GM12874 (cell line): ENCODE measurements around the gene KRT71.

Experiments used
- CTCF ChIP-seq: IDR thresholded peaks from 2 replicates; pipeline ENCODE4 v1.5.1; 2011; ENCODE audit warnings: low read depth, mild to moderate bottlenecking, control low read depth, low read length, moderate library complexity; ENCODE audit not compliant: insufficient read depth

KRT71 gene

GRCh38 chr12:52575948-52576347 lies 23.0 kb upstream of the KRT71 start:
- TF ChIP-seq CTCF: no peak

- no peak for TF ChIP-seq CTCF
Measured at GRCh38 chr12:52575256-52575655, 22.3 kb upstream of the KRT71 start.

- no peak for TF ChIP-seq CTCF
Measured at GRCh38 chr12:52573743-52574142, 20.8 kb upstream of the KRT71 start, which contains the start of gene KRT74. TSS of gene KRT74 (minus strand) at chr12:52573843. CDS start at chr12:52573777, 66 bp downstream.

- TF ChIP-seq CTCF: no peak
Measured at GRCh38 chr12:52573306-52573705, 20.4 kb upstream of the KRT71 start.

GRCh38 chr12:52570511-52570910 lies 17.6 kb upstream of the KRT71 start:
- no peak for TF ChIP-seq CTCF

GRCh38 chr12:52568111-52568510 lies 15.2 kb upstream of the KRT71 start:
- no peak for TF ChIP-seq CTCF

- TF ChIP-seq CTCF: no peak
Measured at GRCh38 chr12:52566847-52567291, 13.9 kb upstream of the KRT71 start.
